IPS-18a (cell line): ENCODE measurements around the gene NXF1.
"Not testable (repeated sequence)": the region's sequence is repeated elsewhere in the genome, so short reads cannot be mapped to it uniquely, and the experiment has no call there.

ENCODE experiments used
- H3K27ac ChIP-seq: one replicate; pipeline ENCODE4 v1.5.1; 2013; ENCODE audit warnings: low read length
- H3K27me3 ChIP-seq: one replicate; pipeline ENCODE4 v1.6.1; 2013; ENCODE audit warnings: mild to moderate bottlenecking, low read length; ENCODE audit not compliant: control insufficient read depth, insufficient read depth
- H3K36me3 ChIP-seq: one replicate; pipeline ENCODE4 v1.6.1; 2013; ENCODE audit warnings: low read depth, low read length; ENCODE audit not compliant: control insufficient read depth
- H3K4me1 ChIP-seq: one replicate; pipeline ENCODE4 v1.6.1; 2013; ENCODE audit warnings: low read depth, low read length; ENCODE audit not compliant: control insufficient read depth
- H3K4me3 ChIP-seq: one replicate; pipeline ENCODE4 v1.5.1; 2013; ENCODE audit warnings: low read length
- H3K9ac ChIP-seq: one replicate; pipeline ENCODE4 v1.6.1; 2013; ENCODE audit warnings: mild to moderate bottlenecking, low read length, moderate library complexity
- H3K9me3 ChIP-seq: one replicate; pipeline ENCODE4 v1.6.1; 2013; ENCODE audit warnings: low read depth, low read length; ENCODE audit not compliant: control insufficient read depth

The NXF1 gene

GRCh38 chr11:62774407-62774806 lies 30.8 kb downstream of the NXF1 start:
- no peak overlapping the region for H3K9ac ChIP-seq
- H3K4me3 ChIP-seq, result no peak overlapping the region
- H3K36me3 ChIP-seq, result peaks cover 30% of the 10 kb centered on the region
- no peak overlapping the region for H3K27ac ChIP-seq
- no peaks in the 10 kb centered on the region for H3K27me3 ChIP-seq
- no peaks in the 10 kb centered on the region for H3K9me3 ChIP-seq
- no peaks in the 10 kb centered on the region for H3K4me1 ChIP-seq

GRCh38 chr11:62771144-62772021 lies 33.9 kb downstream of the NXF1 start, which contains the start of gene TAF6L:
TSS of gene TAF6L (plus strand) at chr11:62771396. CDS start at chr11:62775784, 4,388 bp downstream.
- H3K4me1 ChIP-seq, result no peaks in the 10 kb centered on the region
- peak within 1 kb of the TSS; percentile 99 for H3K4me3 ChIP-seq
- peak within 1 kb of the TSS; percentile 73 for H3K9ac ChIP-seq
- peak within 1 kb of the TSS; percentile 79 for H3K27ac ChIP-seq
- H3K9me3 ChIP-seq, result no peaks in the 10 kb centered on the region
- H3K36me3 ChIP-seq, result peaks cover 18% of the 10 kb centered on the region
- no peaks in the 10 kb centered on the region for H3K27me3 ChIP-seq

- no peaks in the 10 kb centered on the region for H3K27me3 ChIP-seq
- H3K27ac ChIP-seq, result peak overlapping the region; percentile 79
- peaks cover 16% of the 10 kb centered on the region for H3K36me3 ChIP-seq
- H3K9ac ChIP-seq, result peak overlapping the region; percentile 73
- peak overlapping the region; percentile 99 for H3K4me3 ChIP-seq
- no peaks in the 10 kb centered on the region for H3K9me3 ChIP-seq
- H3K4me1 ChIP-seq, result no peaks in the 10 kb centered on the region
Measured at GRCh38 chr11:62770778-62771143, 34.5 kb downstream of the NXF1 start.

GRCh38 chr11:62760867-62761227 lies 44.4 kb downstream of the NXF1 start:
- H3K27ac ChIP-seq, H3K9ac ChIP-seq, H3K27me3 ChIP-seq, H3K9me3 ChIP-seq, H3K4me3 ChIP-seq: not testable (repeated sequence)
- H3K36me3 ChIP-seq, result peaks cover 11% of the 10 kb centered on the region
- H3K4me1 ChIP-seq, result peaks cover 15% of the 10 kb centered on the region

GRCh38 chr11:62757846-62758788 lies 47.1 kb downstream of the NXF1 start:
- Histone ChIP-seq H3K27me3 (no peaks in the 10 kb centered on the region), H3K9me3 (no peaks in the 10 kb centered on the region), H3K4me1 (peaks cover 18% of the 10 kb centered on the region), H3K36me3 (peaks cover 8% of the 10 kb centered on the region), H3K27ac (peak overlapping the region; percentile 84), H3K9ac (peak overlapping the region; percentile 71), H3K4me3 (peak overlapping the region; percentile 72)

- Histone ChIP-seq H3K4me3 (peak overlapping the region; percentile 85), H3K27ac (no peak overlapping the region)
Measured at GRCh38 chr11:62755086-62755615, 50.1 kb downstream of the NXF1 start.

GRCh38 chr11:62753736-62754603 lies 51.3 kb downstream of the NXF1 start, which contains the start of gene ZBTB3:
TSS of gene ZBTB3 (minus strand) at chr11:62754160. CDS start at chr11:62753664, 496 bp downstream.
- Histone ChIP-seq H3K27ac (peak within 1 kb of the TSS; percentile 76), H3K9ac (peak within 1 kb of the TSS; percentile 67), H3K27me3 (no peaks in the 10 kb centered on the region), H3K36me3 (peaks cover 27% of the 10 kb centered on the region), H3K4me1 (peaks cover 9% of the 10 kb centered on the region), H3K4me3 (peak within 1 kb of the TSS; percentile 85), H3K9me3 (no peaks in the 10 kb centered on the region)

More at GRCh38 chr11:62755086-62755615, 50.1 kb downstream of the NXF1 start:
- H3K9me3 ChIP-seq, result no peaks in the 10 kb centered on the region
- H3K9ac ChIP-seq, result no peak overlapping the region
- peaks cover 18% of the 10 kb centered on the region for H3K36me3 ChIP-seq
- peaks cover 9% of the 10 kb centered on the region for H3K4me1 ChIP-seq
- H3K27me3 ChIP-seq, result no peaks in the 10 kb centered on the region

- peaks cover 27% of the 10 kb centered on the region for H3K36me3 ChIP-seq
- H3K9me3 ChIP-seq, result no peaks in the 10 kb centered on the region
- no peaks in the 10 kb centered on the region for H3K27me3 ChIP-seq
- H3K27ac ChIP-seq, result no peak overlapping the region
- H3K9ac ChIP-seq, result no peak overlapping the region
- H3K4me1 ChIP-seq, result peaks cover 6% of the 10 kb centered on the region
- H3K4me3 ChIP-seq, result peak overlapping the region; percentile 85
Measured at GRCh38 chr11:62752994-62753735, 52.1 kb downstream of the NXF1 start.

- H3K36me3 ChIP-seq, result peaks cover 27% of the 10 kb centered on the region
- no peak overlapping the region for H3K27ac ChIP-seq
- peaks cover 4% of the 10 kb centered on the region for H3K4me1 ChIP-seq
- no peak overlapping the region for H3K9ac ChIP-seq
- no peaks in the 10 kb centered on the region for H3K27me3 ChIP-seq
- H3K4me3 ChIP-seq, result no peak overlapping the region
- no peaks in the 10 kb centered on the region for H3K9me3 ChIP-seq
Measured at GRCh38 chr11:62752177-62752785, 53.0 kb downstream of the NXF1 start.

- not testable (repeated sequence) for H3K9me3 ChIP-seq, H3K27ac ChIP-seq, H3K4me1 ChIP-seq, H3K9ac ChIP-seq, H3K4me3 ChIP-seq, H3K27me3 ChIP-seq
- peaks cover 27% of the 10 kb centered on the region for H3K36me3 ChIP-seq
Measured at GRCh38 chr11:62749931-62750330, 55.3 kb downstream of the NXF1 start.
